GM21786 (cell line): ENCODE data around the gene SYNGR1.
"Not testable (repeated sequence)": the region's sequence is repeated elsewhere in the genome, so short reads cannot be mapped to it uniquely, and the experiment has no call there.

Source experiments
- ATAC-seq: cut with Tn5 transposase; IDR thresholded peaks from one replicate; pipeline ENCODE4 v1.9.1; 2021; ENCODE audit not compliant: unreplicated experiment

The SYNGR1 gene

GRCh38 chr22:39350757-39351688 lies 1.2 kb downstream of the SYNGR1 start:
- no peak for ATAC-seq

GRCh38 chr22:39351689-39352214 lies 2.0 kb downstream of the SYNGR1 start:
- ATAC-seq = no peak

GRCh38 chr22:39352306-39352891 lies 2.6 kb downstream of the SYNGR1 start:
- no peak for ATAC-seq

GRCh38 chr22:39353346-39353745 lies 3.6 kb downstream of the SYNGR1 start:
- no peak for ATAC-seq

GRCh38 chr22:39355080-39355479 lies 5.3 kb downstream of the SYNGR1 start:
- no peak for ATAC-seq

- not testable (repeated sequence) for ATAC-seq
Observed at GRCh38 chr22:39355805-39356204, 6.0 kb downstream of the SYNGR1 start.

- no peak for ATAC-seq
Observed at GRCh38 chr22:39356464-39356863, 6.7 kb downstream of the SYNGR1 start.

- not testable (repeated sequence) for ATAC-seq
Observed at GRCh38 chr22:39357110-39358108, 7.6 kb downstream of the SYNGR1 start.

- ATAC-seq = not testable (repeated sequence)
Observed at GRCh38 chr22:39358197-39358596, 8.4 kb downstream of the SYNGR1 start.

GRCh38 chr22:39359659-39360195 lies 9.9 kb downstream of the SYNGR1 start:
- ATAC-seq = no peak

- ATAC-seq = no peak
Observed at GRCh38 chr22:39360242-39360641, 10.5 kb downstream of the SYNGR1 start.

- no peak for ATAC-seq
Observed at GRCh38 chr22:39360674-39361413, 11.1 kb downstream of the SYNGR1 start.

GRCh38 chr22:39361496-39361895 lies 11.7 kb downstream of the SYNGR1 start:
- ATAC-seq = no peak

GRCh38 chr22:39362271-39362670 lies 12.5 kb downstream of the SYNGR1 start:
- no peak for ATAC-seq

- no peak for ATAC-seq
Observed at GRCh38 chr22:39362932-39363331, 13.1 kb downstream of the SYNGR1 start.

- no peak for ATAC-seq
Observed at GRCh38 chr22:39363751-39364515, 14.1 kb downstream of the SYNGR1 start.

- ATAC-seq = no peak
Observed at GRCh38 chr22:39364714-39365491, 15.1 kb downstream of the SYNGR1 start.

- ATAC-seq = no peak
Observed at GRCh38 chr22:39365492-39365780, 15.6 kb downstream of the SYNGR1 start.

GRCh38 chr22:39367035-39367434 lies 17.2 kb downstream of the SYNGR1 start:
- no peak for ATAC-seq
